HEK293 (cell line): ENCODE data around the gene PHACTR2.

ENCODE experiments used
- CTCF ChIA-PET: fragments of 350-600 bp; formaldehyde crosslinking; extraction: SDS; loops from one replicate; lab custom pipeline; 2021; ENCODE audit warnings: antibody characterized with exemption; lab: Yijun Ruan, JAX
- POLR2A ChIA-PET: fragments of 300-600 bp; formaldehyde crosslinking; extraction: SDS; loops from one replicate; lab custom pipeline; 2020; ENCODE audit warnings: antibody characterized with exemption, inconsistent platforms; lab: Yijun Ruan, JAX
- H3K27ac ChIP-seq: fragments of 200-500 bp; sonication (Bioruptor generic); 2 replicates; pipeline ENCODE4 v1.5.1; 2014; ENCODE audit warnings: low read depth, low read length, control low read depth, inconsistent platforms; ENCODE audit errors: extremely low read depth
- H3K36me3 ChIP-seq, 2 experiments: fragments of 200-500 bp in 1 of 2; sonication (Bioruptor generic) in 1 of 2; 1 replicate in 1 of 2; 2 replicates in 1 of 2; pipeline ENCODE4 v1.5.1; 2014 to 2017; ENCODE audit warnings: inconsistent platforms in 2 of 2, low read length in 2 of 2; ENCODE audit not compliant: control insufficient read depth in 2 of 2, insufficient read depth in 1 of 2
- H3K4me1 ChIP-seq: fragments of 200-500 bp; sonication (Bioruptor generic); 2 replicates; pipeline ENCODE4 v1.5.1; 2014; ENCODE audit warnings: mild to moderate bottlenecking, low read length, inconsistent platforms; ENCODE audit not compliant: control insufficient read depth, insufficient read depth
- H3K4me3 ChIP-seq: 2 replicates; pipeline ENCODE4 v1.5.1; 2011; ENCODE audit warnings: low read depth, mild to moderate bottlenecking, control low read depth, low read length, moderate library complexity
- H3K9me3 ChIP-seq: fragments of 200-500 bp; sonication (Bioruptor generic); 2 replicates; pipeline ENCODE4 v1.5.1; 2014; ENCODE audit warnings: low read depth, low read length, inconsistent platforms; ENCODE audit not compliant: control insufficient read depth, insufficient read depth
- HOXA7 ChIP-seq: sonication (generic); formaldehyde crosslinking; IDR thresholded peaks from 2 replicates; pipeline ENCODE4 v1.8.1; 2022; ENCODE audit warnings: missing genetic modification reagents, borderline replicate concordance
- HOXD13 ChIP-seq: sonication (generic); formaldehyde crosslinking; IDR thresholded peaks from 2 replicates; pipeline ENCODE4 v1.8.0; 2022; ENCODE audit warnings: missing genetic modification reagents, borderline replicate concordance
- IKZF3 ChIP-seq: fragments of 450-650 bp; IDR thresholded peaks from 2 replicates; pipeline ENCODE4 v1.5.0; 2018; ENCODE audit warnings: missing biosample characterization, mild to moderate bottlenecking, missing genetic modification characterization, moderate library complexity
- MZF1 ChIP-seq: fragments of 450-650 bp; formaldehyde crosslinking; IDR thresholded peaks from 2 replicates; pipeline ENCODE4 v1.5.1; 2017; ENCODE audit warnings: missing biosample characterization, missing genetic modification characterization, borderline replicate concordance
- SP2 ChIP-seq: fragments of 450-650 bp; formaldehyde crosslinking; IDR thresholded peaks from 2 replicates; pipeline ENCODE4 v1.5.1; 2016; ENCODE audit warnings: missing biosample characterization, missing genetic modification characterization
- TCF7L2 ChIP-seq: IDR thresholded peaks from 2 replicates; pipeline ENCODE4 v1.6.1; 2011; ENCODE audit warnings: low read depth, mild to moderate bottlenecking, inconsistent platforms, low read length, moderate library complexity, borderline replicate concordance
- WT1 ChIP-seq: fragments of 450-650 bp; formaldehyde crosslinking; IDR thresholded peaks from 2 replicates; pipeline ENCODE4 v1.5.1; 2016; ENCODE audit warnings: missing biosample characterization, missing genetic modification characterization
- ZFP3 ChIP-seq: fragments of 450-650 bp; formaldehyde crosslinking; IDR thresholded peaks from 2 replicates; pipeline ENCODE4 v1.5.1; 2016; ENCODE audit warnings: low read depth, missing biosample characterization, missing genetic modification characterization
- ZNF10 ChIP-seq: fragments of 450-650 bp; formaldehyde crosslinking; IDR thresholded peaks from 2 replicates; pipeline ENCODE4 v1.5.1; 2017; ENCODE audit warnings: missing biosample characterization, missing genetic modification characterization
- ZNF112 ChIP-seq: fragments of 450-650 bp; formaldehyde crosslinking; IDR thresholded peaks from 2 replicates; pipeline ENCODE4 v1.5.0; 2017; ENCODE audit warnings: missing biosample characterization, missing genetic modification characterization
- ZNF211 ChIP-seq: fragments of 450-650 bp; formaldehyde crosslinking; IDR thresholded peaks from 2 replicates; pipeline ENCODE4 v1.5.1; 2016; ENCODE audit warnings: low read depth, missing biosample characterization, missing genetic modification characterization
- ZNF214 ChIP-seq: fragments of 450-650 bp; formaldehyde crosslinking; IDR thresholded peaks from 2 replicates; pipeline ENCODE4 v1.5.1; 2017; ENCODE audit warnings: missing biosample characterization, mild to moderate bottlenecking, missing genetic modification characterization, borderline replicate concordance
- ZNF221 ChIP-seq: fragments of 450-650 bp; formaldehyde crosslinking; IDR thresholded peaks from 2 replicates; pipeline ENCODE4 v1.5.1; 2017; ENCODE audit warnings: missing biosample characterization, missing genetic modification characterization, borderline replicate concordance
- ZNF239 ChIP-seq: fragments of 450-650 bp; formaldehyde crosslinking; IDR thresholded peaks from 2 replicates; pipeline ENCODE4 v1.5.1; 2016; ENCODE audit warnings: missing biosample characterization, missing genetic modification characterization
- ZNF24 ChIP-seq: fragments of 450-650 bp; formaldehyde crosslinking; IDR thresholded peaks from 2 replicates; pipeline ENCODE4 v1.5.1; 2016; ENCODE audit warnings: missing biosample characterization, missing genetic modification characterization
- ZNF416 ChIP-seq: fragments of 450-650 bp; formaldehyde crosslinking; IDR thresholded peaks from 2 replicates; pipeline ENCODE4 v1.5.1; 2016; ENCODE audit warnings: missing biosample characterization, missing genetic modification characterization
- ZNF48 ChIP-seq: fragments of 450-650 bp; formaldehyde crosslinking; IDR thresholded peaks from 2 replicates; pipeline ENCODE4 v1.5.1; 2016; ENCODE audit warnings: missing biosample characterization, missing genetic modification characterization
- ZNF558 ChIP-seq: fragments of 450-650 bp; formaldehyde crosslinking; IDR thresholded peaks from 2 replicates; pipeline ENCODE4 v1.5.1; 2016; ENCODE audit warnings: missing biosample characterization, missing genetic modification characterization
- ZNF747 ChIP-seq: fragments of 450-650 bp; formaldehyde crosslinking; IDR thresholded peaks from 2 replicates; pipeline ENCODE4 v1.5.1; 2016; ENCODE audit warnings: missing biosample characterization, missing genetic modification characterization
- ZNF792 ChIP-seq: fragments of 450-650 bp; formaldehyde crosslinking; IDR thresholded peaks from 2 replicates; pipeline ENCODE4 v1.5.1; 2016; ENCODE audit warnings: missing biosample characterization, missing genetic modification characterization
- ZXDB ChIP-seq: fragments of 450-650 bp; formaldehyde crosslinking; IDR thresholded peaks from 2 replicates; pipeline ENCODE4 v1.5.1; 2016; ENCODE audit warnings: missing biosample characterization, missing genetic modification characterization
- TF ChIP-seq, protein P1 (sequence below): fragments of 450-650 bp; formaldehyde crosslinking; IDR thresholded peaks from 2 replicates; pipeline ENCODE4 v1.5.0; 2017; ENCODE audit warnings: missing biosample characterization, missing genetic modification characterization, borderline replicate concordance
- TF ChIP-seq, protein P2 (sequence below): fragments of 450-650 bp; formaldehyde crosslinking; IDR thresholded peaks from 2 replicates; pipeline ENCODE4 v1.5.1; 2016; ENCODE audit warnings: missing biosample characterization, missing genetic modification characterization
- TF ChIP-seq, protein P3 (sequence below): fragments of 450-650 bp; formaldehyde crosslinking; optimal IDR thresholded peaks from 2 replicates; pipeline ENCODE3; 2016; ENCODE audit warnings: missing biosample characterization, mild to moderate bottlenecking, missing genetic modification characterization
- TF ChIP-seq, protein P4 (sequence below): sonication (generic); formaldehyde crosslinking; IDR thresholded peaks from 2 replicates; pipeline ENCODE4 v1.8.1; 2022; ENCODE audit warnings: mild to moderate bottlenecking, moderate library complexity, missing genetic modification reagents

Gene PHACTR2

DNA sequence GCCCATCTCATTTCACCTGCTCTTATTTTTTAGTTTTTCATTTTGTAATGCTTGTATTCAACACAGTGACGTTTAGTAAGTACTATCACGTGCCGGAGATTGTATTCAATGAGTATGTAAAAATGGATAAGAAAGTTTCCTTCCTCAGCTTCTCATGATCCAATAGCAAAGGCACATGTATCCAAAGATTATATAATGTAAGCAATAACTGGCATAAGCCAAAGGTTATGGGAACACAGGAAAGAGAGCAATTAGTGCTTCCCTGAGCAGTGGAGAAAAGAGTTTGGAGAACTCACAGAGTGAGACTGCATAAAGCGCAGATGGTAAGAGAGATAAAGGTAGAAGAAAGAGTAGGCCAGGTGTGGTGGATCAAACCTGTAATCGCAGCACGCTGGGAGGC, 143.6 kb downstream of the PHACTR2 start (continued):
- TF ChIP-seq ZNF558 (no peak), WT1 (tag by site-specific recombination) (no peak), ZNF239 (no peak), ZNF48 (tag by site-specific recombination) (no peak), ZNF747 (tag by site-specific recombination) (no peak), ZNF214 (tag by site-specific recombination) (no peak)

DNA sequence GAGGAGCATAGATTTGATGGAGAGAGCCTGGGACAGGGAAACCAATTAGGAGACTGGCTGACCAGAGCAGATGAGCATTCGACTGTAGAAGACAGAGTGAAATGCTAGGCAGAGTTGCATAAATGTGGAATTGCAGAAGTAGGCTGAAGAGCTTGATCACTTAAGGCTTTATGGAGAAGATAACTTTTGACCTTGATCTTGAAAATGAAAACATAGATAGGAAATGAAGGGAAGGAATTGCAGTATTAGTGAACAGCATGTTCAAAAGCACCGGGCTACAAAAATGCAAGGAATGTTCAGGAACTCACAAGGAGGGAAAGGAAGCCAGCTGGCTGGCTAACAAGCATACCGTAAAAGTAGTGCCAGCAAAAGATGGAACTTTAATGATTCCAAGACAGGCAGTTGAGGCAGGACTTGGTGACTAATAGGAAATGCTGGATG, 144.8 kb downstream of the PHACTR2 start:
- H3K4me3 ChIP-seq = no peak overlapping the region
- no peaks in the 10 kb centered on the region for H3K36me3 ChIP-seq
- POLR2A ChIA-PET = no interaction called here
- TF ChIP-seq ZFP3 (tag by site-specific recombination) (no peak), HOXA7 (CRISPR knock-in tag) (no peak), MZF1 (tag by site-specific recombination) (no peak), TCF7L2 (no peak), ZXDB (tag by site-specific recombination) (no peak)
- TF ChIP-seq, protein P1, sequence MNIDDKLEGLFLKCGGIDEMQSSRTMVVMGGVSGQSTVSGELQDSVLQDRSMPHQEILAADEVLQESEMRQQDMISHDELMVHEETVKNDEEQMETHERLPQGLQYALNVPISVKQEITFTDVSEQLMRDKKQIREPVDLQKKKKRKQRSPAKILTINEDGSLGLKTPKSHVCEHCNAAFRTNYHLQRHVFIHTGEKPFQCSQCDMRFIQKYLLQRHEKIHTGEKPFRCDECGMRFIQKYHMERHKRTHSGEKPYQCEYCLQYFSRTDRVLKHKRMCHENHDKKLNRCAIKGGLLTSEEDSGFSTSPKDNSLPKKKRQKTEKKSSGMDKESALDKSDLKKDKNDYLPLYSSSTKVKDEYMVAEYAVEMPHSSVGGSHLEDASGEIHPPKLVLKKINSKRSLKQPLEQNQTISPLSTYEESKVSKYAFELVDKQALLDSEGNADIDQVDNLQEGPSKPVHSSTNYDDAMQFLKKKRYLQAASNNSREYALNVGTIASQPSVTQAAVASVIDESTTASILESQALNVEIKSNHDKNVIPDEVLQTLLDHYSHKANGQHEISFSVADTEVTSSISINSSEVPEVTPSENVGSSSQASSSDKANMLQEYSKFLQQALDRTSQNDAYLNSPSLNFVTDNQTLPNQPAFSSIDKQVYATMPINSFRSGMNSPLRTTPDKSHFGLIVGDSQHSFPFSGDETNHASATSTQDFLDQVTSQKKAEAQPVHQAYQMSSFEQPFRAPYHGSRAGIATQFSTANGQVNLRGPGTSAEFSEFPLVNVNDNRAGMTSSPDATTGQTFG (tag by site-specific recombination) = no peak
- TF ChIP-seq, all 188 proteins: peak for 0
- Histone ChIP-seq H3K27ac (no peak overlapping the region), H3K9me3 (no peaks in the 10 kb centered on the region), H3K4me1 (no peaks in the 10 kb centered on the region)
- CTCF ChIA-PET = no interaction called here

DNA sequence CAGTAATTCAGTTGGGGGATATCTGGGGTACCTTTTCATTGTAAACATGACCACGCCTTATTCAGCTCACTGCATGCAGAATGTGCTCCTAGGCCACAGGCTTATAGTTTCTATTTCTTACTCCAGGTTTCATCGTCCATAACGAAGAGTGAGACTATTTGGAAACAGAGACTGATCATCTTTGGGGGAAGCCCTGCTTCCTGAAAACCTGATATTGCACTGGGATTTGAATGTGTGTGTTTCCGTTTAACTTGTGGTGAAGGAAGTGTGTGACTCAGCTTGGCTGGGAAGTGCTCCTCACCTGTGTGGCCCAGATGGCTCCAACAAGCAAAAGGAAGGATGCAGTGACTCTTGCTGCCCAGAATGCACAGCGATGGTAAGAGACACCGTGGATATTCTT, 145.8 kb downstream of the PHACTR2 start:
- ChIA-PET CTCF (no interaction called here), POLR2A (no interaction called here)
- H3K9me3 ChIP-seq = no peaks in the 10 kb centered on the region

More for the DNA sequence above, 145.8 kb downstream of the PHACTR2 start:
- no peaks in the 10 kb centered on the region for H3K36me3 ChIP-seq
- no peaks in the 10 kb centered on the region for H3K4me1 ChIP-seq
- no peak overlapping the region for H3K4me3 ChIP-seq
- TF ChIP-seq ZNF416 (tag by site-specific recombination) (no peak), ZNF211 (tag by site-specific recombination) (no peak), SP2 (tag by site-specific recombination) (no peak), ZNF792 (tag by site-specific recombination) (no peak), ZNF24 (tag by site-specific recombination) (no peak), IKZF3 (tag by site-specific recombination) (no peak), ZNF112 (tag by site-specific recombination) (no peak), ZNF10 (no peak), HOXD13 (CRISPR knock-in tag) (no peak), ZNF221 (tag by site-specific recombination) (no peak)
- TF ChIP-seq, protein P2, sequence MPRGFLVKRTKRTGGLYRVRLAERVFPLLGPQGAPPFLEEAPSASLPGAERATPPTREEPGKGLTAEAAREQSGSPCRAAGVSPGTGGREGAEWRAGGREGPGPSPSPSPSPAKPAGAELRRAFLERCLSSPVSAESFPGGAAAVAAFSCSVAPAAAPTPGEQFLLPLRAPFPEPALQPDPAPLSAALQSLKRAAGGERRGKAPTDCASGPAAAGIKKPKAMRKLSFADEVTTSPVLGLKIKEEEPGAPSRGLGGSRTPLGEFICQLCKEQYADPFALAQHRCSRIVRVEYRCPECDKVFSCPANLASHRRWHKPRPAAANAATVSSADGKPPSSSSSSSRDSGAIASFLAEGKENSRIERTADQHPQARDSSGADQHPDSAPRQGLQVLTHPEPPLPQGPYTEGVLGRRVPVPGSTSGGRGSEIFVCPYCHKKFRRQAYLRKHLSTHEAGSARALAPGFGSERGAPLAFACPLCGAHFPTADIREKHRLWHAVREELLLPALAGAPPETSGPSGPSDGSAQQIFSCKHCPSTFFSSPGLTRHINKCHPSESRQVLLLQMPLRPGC = no peak
- TF ChIP-seq, protein P3, sequence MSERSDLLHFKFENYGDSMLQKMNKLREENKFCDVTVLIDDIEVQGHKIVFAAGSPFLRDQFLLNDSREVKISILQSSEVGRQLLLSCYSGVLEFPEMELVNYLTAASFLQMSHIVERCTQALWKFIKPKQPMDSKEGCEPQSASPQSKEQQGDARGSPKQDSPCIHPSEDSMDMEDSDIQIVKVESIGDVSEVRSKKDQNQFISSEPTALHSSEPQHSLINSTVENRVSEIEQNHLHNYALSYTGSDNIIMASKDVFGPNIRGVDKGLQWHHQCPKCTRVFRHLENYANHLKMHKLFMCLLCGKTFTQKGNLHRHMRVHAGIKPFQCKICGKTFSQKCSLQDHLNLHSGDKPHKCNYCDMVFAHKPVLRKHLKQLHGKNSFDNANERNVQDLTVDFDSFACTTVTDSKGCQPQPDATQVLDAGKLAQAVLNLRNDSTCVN (tag by site-specific recombination) = no peak
- TF ChIP-seq, protein P4, sequence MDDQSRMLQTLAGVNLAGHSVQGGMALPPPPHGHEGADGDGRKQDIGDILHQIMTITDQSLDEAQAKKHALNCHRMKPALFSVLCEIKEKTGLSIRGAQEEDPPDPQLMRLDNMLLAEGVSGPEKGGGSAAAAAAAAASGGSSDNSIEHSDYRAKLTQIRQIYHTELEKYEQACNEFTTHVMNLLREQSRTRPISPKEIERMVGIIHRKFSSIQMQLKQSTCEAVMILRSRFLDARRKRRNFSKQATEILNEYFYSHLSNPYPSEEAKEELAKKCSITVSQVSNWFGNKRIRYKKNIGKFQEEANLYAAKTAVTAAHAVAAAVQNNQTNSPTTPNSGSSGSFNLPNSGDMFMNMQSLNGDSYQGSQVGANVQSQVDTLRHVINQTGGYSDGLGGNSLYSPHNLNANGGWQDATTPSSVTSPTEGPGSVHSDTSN (CRISPR knock-in tag) = no peak
- H3K27ac ChIP-seq = no peak overlapping the region
